AG09319 (cell line): ENCODE measurements around the gene TMEM236.

Source experiments
- DNase-seq: peaks from one replicate; pipeline ENCODE4 v3.0.0-alpha.2; 2010; ENCODE audit warnings: low read depth; ENCODE audit errors: extremely low read depth
- TF ChIP-seq, protein P1 (sequence below): IDR thresholded peaks from 2 replicates; pipeline ENCODE4 v1.5.1; 2011; ENCODE audit warnings: low read depth, mild to moderate bottlenecking, inconsistent platforms, low read length, moderate library complexity

Gene TMEM236

DNA sequence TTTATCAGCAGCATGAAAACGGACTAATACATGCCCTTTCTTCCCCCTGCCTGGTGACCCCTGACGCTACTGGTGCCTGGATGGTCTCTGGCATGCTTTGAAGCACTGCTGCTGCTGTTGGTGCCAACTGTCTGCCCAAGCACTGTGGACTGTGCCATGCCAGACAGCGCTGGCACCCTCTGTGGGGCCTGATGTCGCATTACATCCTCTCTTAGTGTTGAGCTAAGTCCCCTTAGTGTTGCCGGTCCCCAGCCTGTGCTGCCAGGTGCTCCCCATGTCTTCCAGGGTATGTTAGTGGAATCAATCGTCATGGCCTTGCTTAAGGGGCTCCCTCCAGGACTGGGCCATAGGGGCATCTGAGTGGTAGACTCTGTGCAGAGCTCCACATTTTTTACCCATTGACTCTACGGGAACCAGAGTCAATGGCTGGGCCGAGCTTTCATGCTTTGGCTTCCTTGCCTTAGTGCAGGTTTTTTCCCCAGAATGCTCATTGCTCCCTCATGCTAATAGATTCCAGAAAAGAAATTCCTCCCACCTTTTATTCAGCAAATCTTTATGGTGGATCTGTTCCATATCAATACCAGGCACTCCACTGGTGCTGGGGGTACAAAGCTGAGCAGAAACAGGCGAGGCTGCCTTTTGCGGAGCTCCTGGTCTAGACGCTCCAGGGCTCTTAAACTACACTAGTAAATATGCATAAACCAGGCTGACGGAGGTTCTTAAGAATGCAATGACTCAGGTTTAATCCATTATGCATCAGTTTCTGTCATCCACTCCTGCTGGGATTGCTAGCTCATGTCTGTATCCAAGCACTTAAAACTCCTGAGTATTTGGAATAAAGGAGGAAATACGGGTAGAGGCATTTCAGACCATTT, 35.3 kb downstream of the TMEM236 start:
- peak; percentile 67 for DNase-seq
- TF ChIP-seq, protein P1, sequence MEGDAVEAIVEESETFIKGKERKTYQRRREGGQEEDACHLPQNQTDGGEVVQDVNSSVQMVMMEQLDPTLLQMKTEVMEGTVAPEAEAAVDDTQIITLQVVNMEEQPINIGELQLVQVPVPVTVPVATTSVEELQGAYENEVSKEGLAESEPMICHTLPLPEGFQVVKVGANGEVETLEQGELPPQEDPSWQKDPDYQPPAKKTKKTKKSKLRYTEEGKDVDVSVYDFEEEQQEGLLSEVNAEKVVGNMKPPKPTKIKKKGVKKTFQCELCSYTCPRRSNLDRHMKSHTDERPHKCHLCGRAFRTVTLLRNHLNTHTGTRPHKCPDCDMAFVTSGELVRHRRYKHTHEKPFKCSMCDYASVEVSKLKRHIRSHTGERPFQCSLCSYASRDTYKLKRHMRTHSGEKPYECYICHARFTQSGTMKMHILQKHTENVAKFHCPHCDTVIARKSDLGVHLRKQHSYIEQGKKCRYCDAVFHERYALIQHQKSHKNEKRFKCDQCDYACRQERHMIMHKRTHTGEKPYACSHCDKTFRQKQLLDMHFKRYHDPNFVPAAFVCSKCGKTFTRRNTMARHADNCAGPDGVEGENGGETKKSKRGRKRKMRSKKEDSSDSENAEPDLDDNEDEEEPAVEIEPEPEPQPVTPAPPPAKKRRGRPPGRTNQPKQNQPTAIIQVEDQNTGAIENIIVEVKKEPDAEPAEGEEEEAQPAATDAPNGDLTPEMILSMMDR, result no peak

DNA sequence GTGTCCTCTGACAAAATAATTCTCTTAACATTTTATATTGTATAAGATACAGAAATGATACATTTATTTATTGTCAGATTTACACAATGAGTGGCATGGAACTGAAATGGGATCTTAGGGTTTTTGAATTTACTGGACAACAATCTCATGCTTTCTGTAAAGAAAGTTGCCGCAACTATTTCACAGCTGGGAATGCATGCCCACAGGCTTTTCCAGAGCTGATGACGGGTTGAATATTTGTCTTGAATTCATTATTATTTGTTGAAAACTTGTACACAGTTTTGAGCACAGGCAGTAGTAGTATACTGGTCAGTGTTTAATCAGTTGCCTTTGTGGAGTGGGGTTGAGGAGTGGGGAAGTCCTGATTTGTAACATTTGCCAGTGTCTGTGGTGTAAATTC, 36.6 kb downstream of the TMEM236 start:
- TF ChIP-seq, protein P1, result no peak
- no peak for DNase-seq

DNA sequence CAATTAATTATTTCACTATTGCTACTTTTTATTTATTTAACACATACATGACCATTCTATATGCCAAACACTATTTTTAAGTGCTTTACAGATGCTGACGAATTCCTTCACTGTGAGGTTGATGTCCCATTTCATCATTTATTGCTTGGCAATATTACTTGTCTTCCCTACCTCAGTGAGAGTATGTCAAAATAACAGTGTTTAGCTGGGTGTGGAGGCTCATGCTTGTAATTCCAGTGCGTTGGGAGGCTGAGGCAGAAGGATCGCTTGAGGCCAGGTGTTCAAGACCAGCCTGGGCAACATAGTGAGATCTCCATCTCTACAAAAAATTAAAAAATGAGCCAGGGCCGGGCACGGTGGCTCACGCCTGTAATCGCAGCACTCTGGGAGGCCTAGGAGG, 37.4 kb downstream of the TMEM236 start:
- TF ChIP-seq, protein P1, result no peak
- no peak for DNase-seq

DNA sequence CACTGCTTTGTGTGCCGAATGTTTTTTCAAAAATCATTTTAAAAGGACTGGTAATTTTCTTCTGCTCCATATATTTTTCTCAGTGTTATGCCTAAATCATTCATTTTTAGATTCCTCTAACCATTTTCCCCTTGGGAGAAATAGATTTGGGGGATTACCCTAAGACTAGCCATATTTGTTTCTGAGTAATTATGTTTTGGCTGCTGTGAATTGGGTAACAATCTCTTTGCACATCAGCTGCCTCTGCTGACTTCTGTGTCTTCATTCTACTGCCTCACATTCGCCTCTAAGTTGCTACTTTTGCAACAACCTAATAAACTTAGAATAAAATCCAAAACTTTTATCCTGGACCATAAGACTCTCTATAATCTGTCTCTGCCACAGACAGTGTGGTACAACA, 38.6 kb downstream of the TMEM236 start:
- no peak for DNase-seq
- TF ChIP-seq, protein P1, result no peak

DNA sequence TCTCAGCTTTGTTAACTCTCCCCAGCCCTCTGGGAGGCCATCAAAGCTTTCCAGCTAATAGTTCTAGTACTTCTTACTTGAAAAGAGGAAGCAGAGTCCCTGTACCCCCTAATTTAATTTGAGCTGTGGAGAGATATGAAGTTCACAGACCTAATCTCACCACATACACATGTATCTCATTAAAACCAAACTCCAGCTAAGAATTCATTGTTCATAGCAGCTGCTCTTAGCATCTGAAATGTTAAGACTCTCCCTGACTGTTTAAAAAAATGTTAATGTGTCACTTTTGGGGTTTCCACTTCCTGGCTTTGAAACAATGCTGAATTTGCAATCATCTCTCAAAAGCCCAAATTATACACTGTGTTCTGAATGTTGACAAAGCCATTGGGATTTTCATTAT, 41.0 kb downstream of the TMEM236 start:
- TF ChIP-seq, protein P1, result no peak
- DNase-seq, result no peak

DNA sequence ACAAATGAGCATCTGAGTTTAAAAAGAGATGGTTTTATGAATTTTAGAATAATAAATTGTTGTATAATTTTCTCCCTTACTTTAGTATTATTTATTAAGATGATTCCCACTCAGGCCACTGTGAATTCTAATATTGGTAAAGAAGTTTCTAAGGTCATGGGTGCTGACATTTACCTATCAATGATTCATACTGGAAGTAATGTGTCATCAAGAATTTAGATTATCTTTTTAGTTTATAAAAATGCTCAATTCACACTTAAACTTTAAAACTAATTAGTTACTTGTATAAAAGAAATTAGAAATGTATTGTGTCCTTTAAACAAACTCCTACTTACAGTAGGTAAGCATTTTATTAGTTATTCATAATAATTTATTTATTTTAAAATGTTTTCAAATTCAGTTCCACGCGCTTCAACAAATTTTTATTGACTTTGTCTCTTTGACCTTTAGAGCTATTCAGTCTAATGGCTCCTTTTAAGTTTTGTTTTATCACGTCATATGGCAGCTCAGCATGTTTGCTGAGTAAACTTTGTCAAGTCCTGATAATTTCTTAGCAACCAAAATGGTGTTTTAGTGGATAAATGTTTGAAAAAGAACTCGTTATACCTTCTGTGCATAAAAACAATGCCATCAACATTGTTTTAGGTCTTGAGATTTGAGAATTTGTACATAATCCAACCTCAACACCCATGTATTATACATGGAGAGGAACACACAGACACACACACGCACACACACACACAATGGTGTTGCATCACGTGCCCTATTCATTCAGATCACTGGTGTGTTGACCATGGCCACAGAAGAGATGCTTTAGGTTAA, 42.0 kb downstream of the TMEM236 start:
- TF ChIP-seq, protein P1, result no peak
- DNase-seq, result no peak

DNA sequence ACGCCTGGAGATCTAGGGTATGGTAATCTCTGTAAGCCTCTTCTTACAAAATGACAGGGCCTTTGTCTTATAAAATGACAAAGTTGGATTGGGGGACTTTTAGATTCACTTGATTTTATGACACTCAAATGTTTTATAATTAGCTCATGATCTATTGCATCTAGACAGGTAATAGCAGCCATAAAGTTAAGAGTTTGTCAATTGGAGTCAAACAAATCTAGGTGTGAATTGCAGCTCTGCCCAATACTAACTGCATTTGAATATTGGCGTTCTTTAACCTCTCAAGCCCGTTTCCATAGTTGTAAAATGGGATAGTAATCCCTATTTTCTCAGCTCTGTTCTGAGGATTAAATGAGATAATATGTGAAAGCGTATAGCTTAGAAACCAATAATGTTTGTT, 43.1 kb downstream of the TMEM236 start:
- TF ChIP-seq, protein P1, result no peak
- no peak for DNase-seq
